GM12873 (cell line): ENCODE measurements around the gene BACH2.

Source experiments
- CTCF ChIP-seq: IDR thresholded peaks from 2 replicates; pipeline ENCODE4 v1.5.1; 2012; ENCODE audit warnings: low read depth, mild to moderate bottlenecking, moderate library complexity, low read length, control low read depth; ENCODE audit not compliant: insufficient read depth; ENCODE audit errors: missing control alignments

BACH2 gene

GRCh38 chr6:89948876-89949275, 347.8 kb downstream of the BACH2 start:
- no peak for TF ChIP-seq CTCF

- peak; percentile 34 for TF ChIP-seq CTCF
Observed at GRCh38 chr6:89944826-89945407, 351.7 kb downstream of the BACH2 start.

- no peak for TF ChIP-seq CTCF
Observed at GRCh38 chr6:89944181-89944755, 352.4 kb downstream of the BACH2 start.

- TF ChIP-seq CTCF = no peak
Observed at GRCh38 chr6:89942601-89943000, 354.0 kb downstream of the BACH2 start.

GRCh38 chr6:89941763-89942497, 354.7 kb downstream of the BACH2 start:
- no peak for TF ChIP-seq CTCF

- TF ChIP-seq CTCF = no peak
Observed at GRCh38 chr6:89941031-89941762, 355.4 kb downstream of the BACH2 start.
